Fibroblast of peridontal ligament (primary cell): ENCODE measurements around the gene XRN2.

Experiments
- DNase-seq: peaks from one replicate; pipeline ENCODE4 v3.0.0-alpha.2; 2010; ENCODE audit errors: extremely low read depth

Gene XRN2

DNA sequence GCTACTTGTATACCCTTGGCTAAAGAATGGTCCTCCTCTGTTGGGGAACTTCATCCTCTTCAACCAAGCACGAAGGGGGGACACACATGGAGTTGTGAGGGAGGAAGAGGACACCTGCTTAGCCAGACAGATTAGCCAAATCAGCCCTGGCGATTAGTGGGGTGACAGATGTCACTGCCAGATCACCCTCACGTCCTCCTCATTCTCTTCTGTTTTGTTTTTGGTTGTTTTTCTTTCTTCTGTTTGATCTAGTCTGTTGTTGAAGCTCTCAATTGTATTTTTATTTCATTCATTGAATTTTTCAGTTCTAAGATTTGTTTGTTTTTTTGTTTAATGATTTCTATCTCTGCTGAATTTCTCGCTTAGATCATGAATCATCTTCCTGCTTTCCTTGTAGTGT, 121.7 kb downstream of the XRN2 start:
- no peak for DNase-seq

- no peak for DNase-seq
Measured at GRCh38 chr20:21430020-21430419, 126.9 kb downstream of the XRN2 start.

DNA sequence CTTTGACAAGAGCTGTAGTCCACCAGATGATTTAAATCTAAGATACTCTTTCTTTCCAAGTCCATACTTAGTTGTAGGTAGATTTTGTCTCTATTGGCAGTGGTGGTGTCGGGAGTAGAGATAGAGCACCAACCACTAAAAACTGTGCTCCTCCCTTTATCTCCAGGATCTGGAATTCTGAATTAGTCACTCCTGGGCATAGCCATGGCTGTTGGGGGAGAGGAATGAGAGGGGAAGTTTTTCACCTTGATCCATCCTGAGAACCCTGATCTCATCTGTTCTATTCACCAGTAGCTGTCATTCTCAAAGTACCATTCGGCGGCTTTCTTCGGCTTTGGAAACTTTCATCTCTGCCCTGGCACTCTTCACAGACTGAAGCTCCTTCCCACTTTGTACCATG, 129.8 kb downstream of the XRN2 start:
- DNase-seq, result no peak

GRCh38 chr20:21433329-21433890, 130.3 kb downstream of the XRN2 start:
- DNase-seq, result no peak

DNA sequence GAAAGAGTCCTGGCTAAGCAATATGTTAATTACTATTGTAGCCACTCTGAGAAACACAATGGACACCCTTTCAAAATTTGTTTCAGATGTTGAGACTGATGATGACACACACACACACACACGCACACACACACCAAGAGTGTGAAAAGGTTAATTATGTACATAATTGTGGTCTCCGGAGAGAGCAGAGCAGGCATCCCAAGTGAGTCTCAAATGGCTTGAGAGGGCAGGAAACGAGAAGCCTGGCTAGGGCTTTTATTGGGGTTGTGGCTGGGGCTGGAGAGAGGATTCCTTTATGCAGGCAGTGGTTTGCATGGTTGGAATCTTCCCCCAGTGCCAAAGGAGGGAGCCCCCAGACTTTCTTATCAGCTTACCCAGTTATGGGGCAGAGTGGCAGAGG, 132.4 kb downstream of the XRN2 start:
- no peak for DNase-seq

GRCh38 chr20:21436205-21436604, 133.1 kb downstream of the XRN2 start:
- peak; percentile 41 for DNase-seq

DNA sequence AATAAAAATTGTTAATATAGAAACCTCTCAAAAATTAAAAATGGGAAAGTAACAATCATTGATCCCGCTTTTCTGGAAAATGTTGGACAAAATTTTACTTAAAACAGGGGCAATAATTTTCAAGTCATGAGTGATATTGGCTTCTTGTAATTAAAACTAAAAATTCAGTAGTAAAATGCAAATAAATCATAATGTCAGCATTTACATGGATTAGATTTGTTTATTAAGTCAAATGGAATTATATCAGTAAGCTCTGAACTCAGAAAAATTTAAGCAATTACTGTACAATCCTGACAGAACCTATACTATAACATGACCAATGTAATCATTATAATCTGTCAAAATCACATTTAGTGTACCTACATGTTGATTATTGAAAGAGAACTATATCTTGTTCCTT, 134.1 kb downstream of the XRN2 start:
- no peak for DNase-seq

GRCh38 chr20:21437816-21438215, 134.7 kb downstream of the XRN2 start:
- no peak for DNase-seq
